ENCODE measurements around the gene TIA1.
A peak's percentile ranks its signal among the peaks of the same experiment; 100 is the strongest.
"Not testable (repeated sequence)": the region's sequence is repeated elsewhere in the genome, so short reads cannot be mapped to it uniquely, and the experiment has no call there.

The TIA1 gene, protein sequence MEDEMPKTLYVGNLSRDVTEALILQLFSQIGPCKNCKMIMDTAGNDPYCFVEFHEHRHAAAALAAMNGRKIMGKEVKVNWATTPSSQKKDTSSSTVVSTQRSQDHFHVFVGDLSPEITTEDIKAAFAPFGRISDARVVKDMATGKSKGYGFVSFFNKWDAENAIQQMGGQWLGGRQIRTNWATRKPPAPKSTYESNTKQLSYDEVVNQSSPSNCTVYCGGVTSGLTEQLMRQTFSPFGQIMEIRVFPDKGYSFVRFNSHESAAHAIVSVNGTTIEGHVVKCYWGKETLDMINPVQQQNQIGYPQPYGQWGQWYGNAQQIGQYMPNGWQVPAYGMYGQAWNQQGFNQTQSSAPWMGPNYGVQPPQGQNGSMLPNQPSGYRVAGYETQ

DNA sequence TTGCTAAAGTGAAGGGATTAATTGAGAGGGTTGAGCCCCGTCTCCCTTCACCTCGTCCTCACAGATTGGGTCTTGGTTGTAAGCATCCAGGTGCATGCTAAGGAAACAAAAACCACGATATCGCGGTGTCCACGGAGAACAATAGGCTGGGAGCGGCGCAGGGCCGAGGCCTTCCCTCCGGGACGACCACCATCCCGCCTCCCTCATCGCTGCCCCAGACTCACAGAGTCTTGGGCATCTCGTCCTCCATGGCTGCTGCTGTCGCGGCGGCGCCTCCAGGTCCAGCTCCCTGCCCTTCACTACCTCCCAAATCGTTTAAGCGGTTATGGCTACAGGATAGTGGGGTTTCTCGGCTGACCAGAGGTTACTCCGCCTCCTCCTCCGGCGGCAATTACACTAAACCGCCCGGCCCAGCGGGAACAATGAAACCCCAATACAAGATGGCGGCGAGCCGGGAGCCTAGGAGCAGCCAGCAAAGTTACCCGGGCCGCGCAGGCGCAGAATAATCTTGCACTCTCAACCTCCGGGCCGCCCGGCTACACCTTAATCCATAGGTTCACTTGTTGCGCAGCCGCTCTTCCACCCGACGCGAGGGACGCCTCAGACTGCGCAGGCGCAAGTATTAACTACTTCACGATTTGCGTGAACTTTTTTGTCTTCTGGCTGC lies at the start of gene TIA1:
TSS of gene TIA1 (minus strand) at position 448 of the 667 bp plus-strand sequence. CDS start at position 250, 198 bp downstream.
- peak; percentile 97 for DNase-seq (ENCODE audit: low read depth in 1 of 2, low spot score in 1 of 2)

DNA sequence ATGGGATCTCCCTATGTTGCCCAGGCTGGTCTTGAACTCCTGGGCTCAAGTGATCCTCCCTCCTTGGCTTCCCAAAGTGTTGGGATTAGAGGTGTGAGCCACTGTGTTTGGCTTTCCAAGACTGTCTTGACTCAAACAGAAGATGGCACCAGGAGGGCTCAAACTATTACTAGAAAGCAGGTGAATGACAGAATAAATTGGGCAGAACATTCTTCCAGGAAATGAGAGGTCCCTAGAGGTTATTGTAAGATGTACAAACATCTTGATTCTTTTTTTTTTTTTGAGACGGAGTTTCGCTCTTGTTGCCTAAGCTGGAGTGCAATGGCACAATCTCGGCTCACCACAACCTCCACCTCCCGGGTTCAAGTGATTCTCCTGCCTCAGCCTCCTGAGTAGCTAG lies 49.4 kb upstream of the TIA1 start:
- DNase-seq (ENCODE audit: low read depth in 1 of 2, low spot score in 1 of 2) = not testable (repeated sequence)

DNA sequence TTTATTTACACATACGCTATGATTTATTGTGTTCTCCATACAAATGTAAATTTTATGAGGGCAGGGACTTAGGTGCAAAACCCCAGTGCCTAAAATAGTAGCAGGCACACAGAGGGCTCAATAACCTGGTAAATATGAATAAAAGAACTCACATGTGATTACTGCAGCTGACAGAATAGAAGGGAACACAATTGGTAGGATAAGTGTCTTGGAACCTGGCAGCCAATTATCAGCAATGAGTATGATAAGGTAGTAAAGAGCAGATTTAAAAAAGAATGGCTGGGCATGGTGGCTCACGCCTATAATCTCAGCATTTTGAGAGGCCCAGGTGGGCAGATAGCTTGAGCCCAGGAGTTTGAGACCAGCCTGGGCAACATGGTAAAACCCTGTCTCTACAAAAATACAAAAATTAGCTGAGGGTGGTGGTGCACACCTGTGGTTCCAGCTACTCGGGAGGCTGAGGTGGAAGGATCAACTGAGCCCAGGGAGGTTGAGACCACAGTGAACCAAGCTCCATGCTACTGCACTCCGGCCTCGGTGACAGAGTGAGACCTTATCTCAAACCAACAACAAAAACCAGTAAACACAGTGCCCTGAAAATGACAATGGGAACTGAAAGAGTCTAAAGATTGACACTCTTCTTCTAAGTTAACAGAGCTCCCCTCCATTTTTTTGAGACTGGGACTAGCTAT lies 35.2 kb upstream of the TIA1 start:
- no peak for DNase-seq (ENCODE audit: low read depth in 1 of 2, low spot score in 1 of 2)

DNA sequence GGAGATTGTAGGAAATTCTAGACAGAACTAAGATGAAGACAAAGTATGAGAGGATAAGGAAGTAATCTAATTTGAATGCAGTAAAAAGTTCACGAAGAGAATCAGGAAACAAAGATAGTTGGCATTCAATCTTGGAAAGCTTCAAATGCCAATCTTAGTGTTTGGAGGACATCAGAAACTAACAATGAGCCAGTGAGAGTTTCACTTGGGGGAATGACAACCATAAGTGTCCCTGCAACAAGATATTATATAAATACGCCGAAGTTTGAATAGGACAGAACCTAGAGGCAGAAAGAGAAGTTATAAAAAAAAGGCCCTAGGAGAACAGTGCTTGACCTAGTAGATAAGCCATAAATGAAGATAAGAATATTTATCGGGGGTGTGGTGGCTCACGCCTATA lies 34.0 kb upstream of the TIA1 start:
- DNase-seq (ENCODE audit: low read depth in 1 of 2, low spot score in 1 of 2) = no peak

DNA sequence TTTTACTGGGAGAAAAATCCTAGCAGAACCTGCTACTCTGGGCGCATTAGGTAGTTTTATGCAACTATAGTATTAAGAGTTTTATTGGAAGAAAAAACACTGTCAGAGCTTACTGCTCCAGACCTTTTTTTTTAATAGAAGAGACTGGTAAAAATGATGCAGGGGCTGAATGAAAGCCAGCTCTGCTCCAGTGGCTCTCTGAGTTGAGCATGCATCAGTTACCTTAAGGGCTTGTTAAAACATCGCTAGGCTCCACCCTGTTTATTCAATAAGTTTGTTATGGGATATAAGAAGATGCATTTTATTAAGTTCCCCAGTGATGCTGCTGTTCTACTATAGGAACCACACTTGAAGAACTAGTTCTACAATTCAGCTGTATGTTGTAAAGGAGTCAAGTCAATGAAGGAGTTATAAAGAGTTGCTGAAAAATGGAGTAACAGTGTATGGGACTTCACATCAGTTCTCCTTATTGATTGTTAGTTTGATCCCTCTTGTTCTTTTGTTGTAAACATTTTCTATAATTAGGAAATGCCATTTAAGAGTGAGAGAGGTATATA lies 31.9 kb upstream of the TIA1 start:
- no peak for DNase-seq (ENCODE audit: low read depth in 1 of 2, low spot score in 1 of 2)

DNA sequence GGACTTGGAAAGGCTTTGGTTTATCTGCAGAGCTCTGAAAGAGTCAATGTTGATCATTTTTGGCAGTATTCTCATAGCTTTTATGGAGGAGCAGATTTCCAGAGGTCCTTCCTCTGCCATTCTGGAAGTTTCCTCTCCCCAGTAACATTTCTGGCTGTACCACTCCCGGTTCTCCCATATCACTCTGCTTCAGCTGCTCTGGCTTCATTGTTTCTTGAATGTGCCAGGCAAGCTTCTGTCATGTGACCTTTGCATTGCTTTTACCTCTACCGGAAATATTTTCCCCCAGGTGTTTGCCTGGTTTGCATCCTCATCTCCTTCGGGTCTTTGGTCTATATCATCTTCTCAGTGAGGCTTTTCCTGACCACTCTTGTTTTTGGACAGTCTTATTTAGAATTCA lies 21.9 kb upstream of the TIA1 start:
- DNase-seq (ENCODE audit: low read depth in 1 of 2, low spot score in 1 of 2) = no peak

DNA sequence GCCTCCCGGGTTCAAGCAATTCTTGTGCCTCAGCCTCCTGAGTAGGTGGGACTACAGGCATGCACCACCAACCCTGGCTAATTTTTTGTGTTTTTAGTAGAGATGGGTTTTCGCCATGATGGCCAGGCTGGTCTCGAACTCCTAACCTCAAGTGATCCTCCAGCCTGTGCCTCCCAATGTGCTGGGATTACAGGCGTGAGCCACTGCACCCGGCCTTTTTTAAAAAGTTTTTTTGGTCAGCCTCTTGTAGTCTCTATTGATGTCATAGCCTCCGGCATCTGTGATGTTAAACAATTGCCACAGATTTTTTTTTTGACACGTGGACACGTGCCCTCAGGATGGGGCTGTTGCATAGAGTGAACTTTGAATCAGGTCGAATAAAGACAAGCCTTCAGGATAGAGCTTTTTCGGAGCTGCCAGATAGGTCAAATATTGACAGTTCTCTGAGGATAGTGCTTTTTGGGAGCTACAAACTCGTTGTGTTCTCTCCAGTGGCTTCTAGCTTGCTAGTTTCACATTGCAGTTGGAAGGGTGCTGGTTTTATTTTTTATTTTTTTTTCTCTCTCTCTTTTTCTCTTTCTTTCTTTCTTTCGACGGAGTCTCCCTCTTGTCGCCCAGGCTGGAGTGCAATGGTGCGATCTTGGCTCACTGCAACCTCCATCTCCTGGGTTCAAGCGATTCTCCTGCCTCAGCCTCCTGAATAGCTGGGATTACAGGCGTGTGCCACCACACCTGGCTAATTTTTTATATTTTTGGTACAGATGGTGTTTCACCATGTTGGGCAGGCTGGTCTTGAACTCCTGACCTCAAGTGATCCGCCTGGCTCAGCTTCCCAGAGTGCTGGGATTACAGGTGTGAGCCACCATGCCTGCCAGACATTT lies 21.2 kb upstream of the TIA1 start:
- DNase-seq (ENCODE audit: low read depth in 1 of 2, low spot score in 1 of 2) = not testable (repeated sequence)

DNA sequence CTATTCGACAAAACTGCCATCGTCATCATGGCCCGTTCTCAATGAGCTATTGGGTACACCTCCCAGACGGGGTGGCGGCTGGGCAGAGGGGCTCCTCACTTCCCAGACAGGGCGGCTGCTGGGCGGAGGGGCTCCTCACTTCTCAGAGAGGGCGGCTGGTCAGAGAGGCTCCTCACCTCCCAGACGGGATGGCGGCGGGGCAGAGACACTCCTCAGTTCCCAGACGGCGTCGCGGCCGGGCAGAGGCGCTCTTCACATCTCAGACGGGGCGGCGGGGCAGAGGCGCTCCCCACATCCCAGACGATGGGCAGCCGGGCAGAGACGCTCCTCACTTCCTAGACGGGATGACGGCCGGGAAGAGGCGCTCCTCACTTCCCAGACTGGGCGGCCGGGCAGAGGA lies 18.5 kb upstream of the TIA1 start:
- DNase-seq (ENCODE audit: low read depth in 1 of 2, low spot score in 1 of 2) = not testable (repeated sequence)

DNA sequence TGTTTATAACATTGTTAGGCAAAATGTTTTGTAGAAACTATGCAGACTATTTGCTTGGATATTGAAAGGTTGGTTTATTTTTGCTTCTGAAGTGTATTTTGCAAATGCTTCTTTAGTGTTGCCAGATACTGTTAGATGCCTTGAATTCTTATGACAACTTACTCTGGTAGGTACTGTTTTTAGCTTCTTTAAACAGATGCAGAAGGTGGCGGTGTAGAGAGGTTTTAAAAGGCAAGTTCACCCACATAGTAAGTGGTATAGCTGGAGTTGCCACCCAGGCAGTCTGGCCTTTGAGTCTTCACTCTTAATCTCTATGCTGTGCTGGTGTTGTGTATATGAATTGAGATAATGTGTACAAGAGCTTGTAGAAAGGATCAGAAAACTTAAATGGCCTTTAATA lies 13.1 kb upstream of the TIA1 start:
- no peak for DNase-seq (ENCODE audit: low read depth in 1 of 2, low spot score in 1 of 2)

DNA sequence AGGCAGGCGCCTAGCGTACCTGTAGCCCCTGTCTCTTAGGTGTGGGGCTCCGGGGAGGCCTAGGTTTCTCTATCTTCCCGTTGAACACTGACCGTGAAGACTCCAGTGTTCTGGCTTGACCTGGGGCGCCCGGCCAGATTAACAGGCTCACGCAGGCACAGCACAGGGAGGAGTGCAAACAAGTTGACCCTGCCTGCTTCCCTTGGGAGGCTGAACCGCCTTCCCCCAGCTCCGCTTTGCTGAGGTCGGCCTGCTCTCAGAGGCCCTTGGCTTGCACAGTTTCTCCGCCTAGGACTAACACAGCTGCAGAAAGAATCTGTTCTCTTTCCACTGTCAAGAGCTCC lies 10.1 kb upstream of the TIA1 start:
- DNase-seq (ENCODE audit: low read depth in 1 of 2, low spot score in 1 of 2) = no peak

DNA sequence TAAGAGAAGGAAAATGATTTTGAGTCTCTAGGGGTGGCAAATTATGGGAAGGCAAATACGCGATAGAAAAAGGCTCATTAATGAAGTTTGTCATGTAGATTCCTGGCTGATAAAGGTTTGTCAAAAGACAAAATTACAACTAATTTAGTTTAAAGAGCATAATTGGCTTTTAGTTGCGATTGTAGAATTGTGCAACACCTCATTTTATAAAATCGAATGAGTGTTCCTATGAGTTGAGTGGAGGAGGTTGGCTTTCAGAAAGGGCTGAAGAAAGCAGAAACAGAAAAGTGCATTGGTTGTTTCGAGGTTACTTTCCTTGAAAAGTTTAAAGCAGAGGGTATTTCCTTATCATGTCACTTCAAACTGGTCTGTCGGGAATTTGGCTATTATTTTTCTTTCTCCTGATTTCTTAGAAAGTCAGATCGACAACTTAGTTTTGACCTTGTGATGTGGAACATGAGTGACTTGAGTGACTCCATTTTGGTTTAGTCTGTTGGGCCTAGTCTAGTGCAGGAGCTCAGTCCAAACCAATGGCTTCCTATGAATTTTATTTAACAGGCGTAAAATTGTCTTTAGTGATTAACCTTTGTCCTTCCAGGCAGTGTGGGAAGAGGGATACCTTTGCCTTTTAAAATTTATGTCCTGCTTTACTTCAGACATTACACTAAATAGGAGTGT lies 7.3 kb upstream of the TIA1 start:
- no peak for DNase-seq (ENCODE audit: low read depth in 1 of 2, low spot score in 1 of 2)

DNA sequence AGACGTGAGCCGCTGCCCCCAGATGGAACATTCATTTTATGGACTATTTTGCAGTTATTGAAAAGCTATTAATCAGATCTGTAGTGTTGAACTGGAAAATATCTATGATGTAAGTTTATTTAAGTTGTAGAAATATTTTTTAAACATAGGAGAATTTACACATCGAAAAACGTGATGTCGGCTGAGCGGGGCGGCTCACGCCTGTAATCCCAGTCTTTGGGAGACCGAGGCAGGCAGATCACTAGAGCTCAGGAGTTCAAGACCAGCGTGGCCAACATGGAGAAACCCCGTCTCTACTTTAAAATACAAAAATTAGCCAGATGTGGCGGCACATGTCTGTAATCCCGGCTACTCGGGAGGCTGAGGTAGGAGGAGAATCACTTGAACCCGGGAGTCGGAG lies 2.0 kb upstream of the TIA1 start:
- DNase-seq (ENCODE audit: low read depth in 1 of 2, low spot score in 1 of 2) = no peak

DNA sequence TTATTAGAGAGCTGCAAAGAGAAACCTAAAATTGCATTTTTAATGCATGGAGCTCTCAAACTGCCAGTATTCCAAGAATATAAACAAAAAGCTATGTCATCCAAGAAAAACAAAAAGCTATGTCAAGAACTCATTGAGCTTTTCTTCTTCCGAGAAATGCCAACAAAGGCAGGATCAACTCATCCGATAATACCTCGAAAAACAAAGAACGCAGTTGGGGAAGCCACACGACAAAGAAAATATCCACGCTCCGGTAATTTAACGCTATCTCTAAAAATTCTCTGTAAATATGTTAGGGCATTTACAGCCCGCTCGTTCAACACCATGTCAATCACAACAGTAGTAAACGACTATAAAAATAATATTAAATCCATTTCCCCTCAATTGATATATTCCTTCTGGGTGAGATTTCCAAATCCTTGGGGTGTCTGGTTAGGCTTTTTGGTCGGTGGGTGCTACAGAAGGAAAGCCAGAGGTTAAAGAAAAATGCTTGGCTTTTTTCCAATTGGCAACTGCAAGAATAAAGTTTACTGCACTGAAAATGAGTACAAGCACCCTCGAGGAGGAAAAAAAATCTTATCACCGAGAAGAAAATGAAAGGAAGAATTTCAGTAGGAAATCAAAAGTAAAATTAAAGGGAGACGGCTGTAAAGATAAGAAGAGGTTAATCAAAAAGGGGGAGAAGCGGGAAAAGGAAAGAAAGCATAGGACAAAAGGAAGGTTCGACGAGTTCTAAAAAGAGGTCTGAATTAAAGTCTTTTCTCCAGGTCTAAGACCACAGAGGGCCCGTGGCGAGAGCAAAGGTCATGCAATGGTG lies 856 bp downstream of the TIA1 start:
- no peak for DNase-seq (ENCODE audit: low read depth in 1 of 2, low spot score in 1 of 2)

DNA sequence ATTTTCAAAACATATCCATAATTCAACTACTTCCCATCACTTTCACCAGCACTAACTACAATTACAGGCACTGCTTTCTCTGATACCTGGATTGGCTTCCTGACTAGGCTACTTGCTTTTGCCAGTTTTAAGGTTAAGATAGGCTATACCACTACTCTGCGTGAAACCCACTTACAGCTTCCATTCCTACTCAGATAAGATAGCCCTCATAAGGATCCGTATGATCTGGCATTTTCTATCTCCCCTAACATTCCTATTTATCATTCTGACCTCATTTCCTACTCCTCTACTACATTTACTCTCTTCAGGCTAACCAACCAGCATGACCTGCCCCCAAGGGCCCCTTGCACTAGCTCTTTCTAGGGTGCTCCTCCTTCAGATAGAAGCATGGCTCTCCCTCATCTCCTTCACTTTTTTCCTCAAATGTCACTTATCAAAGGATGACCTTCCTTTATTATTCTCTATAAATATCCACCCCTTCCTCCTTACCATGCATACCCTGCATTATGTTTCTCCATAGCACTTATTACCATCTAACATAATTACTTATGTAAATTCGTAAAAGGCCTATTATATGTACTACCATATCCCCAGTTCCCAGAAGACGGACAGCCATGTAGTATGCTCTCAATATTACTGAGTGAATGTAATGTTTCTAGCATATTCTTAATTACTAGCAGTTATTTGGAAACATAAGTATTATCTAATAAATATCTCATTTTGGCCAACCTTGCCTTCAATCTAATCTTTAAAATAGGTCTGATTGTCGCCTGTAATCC lies 4.4 kb downstream of the TIA1 start:
- DNase-seq (ENCODE audit: low read depth in 1 of 2, low spot score in 1 of 2) = no peak

DNA sequence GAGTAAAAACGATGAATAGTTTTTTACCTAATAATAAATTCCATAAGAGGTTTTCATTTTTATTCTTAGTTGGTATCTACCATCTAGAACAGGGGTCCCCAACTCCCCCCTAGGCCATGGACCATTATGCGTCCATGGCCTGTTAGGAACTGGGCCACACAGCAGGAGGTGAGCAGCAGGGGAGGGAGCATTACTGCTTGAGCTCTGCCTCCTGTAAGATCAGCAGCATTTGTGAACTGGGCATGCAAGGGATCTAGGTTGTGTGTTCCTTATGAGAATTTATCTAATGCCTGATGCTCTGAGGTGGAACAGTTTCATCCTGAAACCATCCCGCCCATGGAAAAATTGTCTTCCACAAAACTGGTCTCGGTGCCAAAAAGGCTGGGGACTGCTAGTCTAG lies 5.9 kb downstream of the TIA1 start:
- no peak for DNase-seq (ENCODE audit: low read depth in 1 of 2, low spot score in 1 of 2)

DNA sequence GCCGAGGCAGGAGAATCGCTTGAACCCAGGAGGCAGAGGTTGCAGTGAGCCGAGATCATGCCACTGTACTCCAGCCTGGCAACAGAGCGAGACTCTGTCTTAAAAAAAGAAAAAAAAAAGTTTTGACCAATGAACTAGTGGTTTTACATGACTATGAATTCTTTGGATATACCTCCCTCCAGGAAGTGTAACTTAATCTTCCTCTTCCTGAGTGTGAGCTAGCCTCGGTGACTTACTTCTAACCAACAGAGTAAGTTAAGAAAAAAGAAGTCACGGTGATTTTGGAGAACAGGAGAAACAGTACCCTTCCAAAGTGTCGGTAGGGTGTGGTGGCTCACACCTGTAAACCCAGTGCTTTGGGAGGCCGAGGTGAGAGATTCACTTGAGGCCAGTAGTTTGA lies 7.1 kb downstream of the TIA1 start:
- DNase-seq (ENCODE audit: low read depth in 1 of 2, low spot score in 1 of 2) = no peak

DNA sequence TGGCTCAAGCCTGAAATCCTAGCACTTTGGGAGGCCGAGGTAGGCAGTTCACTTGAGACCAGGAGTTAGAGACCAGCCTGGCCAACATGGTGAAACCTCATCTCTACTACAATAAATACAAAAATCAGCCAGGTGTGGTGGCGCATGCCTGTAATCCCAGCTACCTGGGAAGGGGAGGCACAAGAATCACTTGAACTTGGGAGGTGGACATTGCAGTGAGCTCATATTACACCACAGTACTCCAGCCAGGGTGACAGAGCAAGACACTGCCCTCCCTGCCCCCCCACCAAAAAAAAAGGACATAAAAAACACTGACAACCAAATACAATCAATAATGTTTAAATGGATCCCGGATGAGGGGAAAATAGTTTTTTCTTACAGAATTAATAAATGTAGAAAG lies 7.8 kb downstream of the TIA1 start:
- DNase-seq (ENCODE audit: low read depth in 1 of 2, low spot score in 1 of 2) = no peak

DNA sequence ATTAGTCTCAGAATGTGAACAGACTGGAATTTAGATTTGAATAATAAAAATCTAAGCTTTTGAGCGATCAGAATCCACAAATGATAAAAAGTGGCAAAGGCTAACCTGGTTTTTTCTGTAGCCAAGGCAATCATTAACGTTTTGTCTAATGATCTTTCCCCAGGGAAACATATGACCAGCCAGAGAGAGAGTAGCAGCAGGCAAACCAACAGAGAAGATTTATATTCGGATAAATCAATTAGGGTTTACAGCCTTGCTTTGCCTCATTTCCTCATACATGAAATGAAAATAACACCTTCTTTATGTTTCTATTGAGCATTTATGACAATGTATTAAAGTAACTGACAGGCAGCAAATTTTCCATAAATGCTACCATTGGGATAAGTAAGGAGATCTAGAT lies 14.5 kb downstream of the TIA1 start:
- DNase-seq (ENCODE audit: low read depth in 1 of 2, low spot score in 1 of 2) = no peak

DNA sequence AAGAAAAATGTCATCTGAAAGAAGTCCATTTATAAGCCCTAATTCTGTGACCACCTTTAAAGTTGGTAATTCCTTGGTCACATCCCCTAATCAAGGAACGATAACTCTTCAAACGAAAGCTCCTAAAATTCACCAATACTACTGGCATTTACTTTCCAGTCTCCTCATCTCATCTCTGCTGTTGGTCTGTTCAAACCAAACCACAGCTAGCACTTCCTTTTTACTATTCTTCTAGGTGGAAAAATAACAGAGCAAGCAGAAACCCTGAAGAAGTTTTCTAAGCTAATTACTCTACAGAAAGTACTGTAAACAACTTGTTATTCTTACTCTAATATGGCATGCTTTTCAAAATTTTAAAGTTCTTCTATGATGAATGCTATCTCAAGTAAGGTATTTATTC lies 21.6 kb downstream of the TIA1 start:
- no peak for DNase-seq (ENCODE audit: low read depth in 1 of 2, low spot score in 1 of 2)

Measured in activated T-helper 1 cell treated with anti-CD3 and anti-CD28 coated beads, Interleukin-2, amount 50 U/mL, for 16 hours (primary cell).